ENCODE results near the gene IL17C.

The IL17C gene

GRCh38 chr16:88671806-88672205 is 33.4 kb downstream of the IL17C start:
- no peaks in the 10 kb centered on the region for H3K36me3 ChIP-seq (ENCODE audit: control insufficient read depth in 2 of 2, insufficient read depth in 2 of 2, low read length in 2 of 2)
- H3K9ac ChIP-seq (ENCODE audit: low read depth in 1 of 2, low read length in 2 of 2): no peak overlapping the region
- no peaks in the 10 kb centered on the region for H3K9me3 ChIP-seq (ENCODE audit: control insufficient read depth in 2 of 2, low read length in 2 of 2)
- H3K4me3 ChIP-seq (ENCODE audit: low read length in 2 of 2): no peak overlapping the region
- no peak overlapping the region for H3K27ac ChIP-seq (ENCODE audit: low read depth in 2 of 2, low read length in 2 of 2)
- no peaks in the 10 kb centered on the region for H3K27me3 ChIP-seq (ENCODE audit: control insufficient read depth in 2 of 2, insufficient read depth in 2 of 2, low read length in 2 of 2)
- no peaks in the 10 kb centered on the region for H3K4me1 ChIP-seq (ENCODE audit: control insufficient read depth in 2 of 2, insufficient read depth in 2 of 2, low read length in 2 of 2)

- no peaks in the 10 kb centered on the region for H3K27me3 ChIP-seq (ENCODE audit: control insufficient read depth in 2 of 2, insufficient read depth in 2 of 2, low read length in 2 of 2)
- no peaks in the 10 kb centered on the region for H3K4me1 ChIP-seq (ENCODE audit: control insufficient read depth in 2 of 2, insufficient read depth in 2 of 2, low read length in 2 of 2)
- H3K27ac ChIP-seq (ENCODE audit: low read depth in 2 of 2, low read length in 2 of 2): no peak overlapping the region
- H3K9me3 ChIP-seq (ENCODE audit: control insufficient read depth in 2 of 2, low read length in 2 of 2): no peaks in the 10 kb centered on the region
- H3K4me3 ChIP-seq (ENCODE audit: low read length in 2 of 2): no peak overlapping the region
- H3K36me3 ChIP-seq (ENCODE audit: control insufficient read depth in 2 of 2, insufficient read depth in 2 of 2, low read length in 2 of 2): no peaks in the 10 kb centered on the region
- H3K9ac ChIP-seq (ENCODE audit: low read depth in 1 of 2, low read length in 2 of 2): no peak overlapping the region
Observed at GRCh38 chr16:88672776-88673175, 34.4 kb downstream of the IL17C start.

- H3K9me3 ChIP-seq (ENCODE audit: control insufficient read depth in 2 of 2, low read length in 2 of 2): no peaks in the 10 kb centered on the region
- no peak overlapping the region for H3K9ac ChIP-seq (ENCODE audit: low read depth in 1 of 2, low read length in 2 of 2)
- no peak overlapping the region for H3K27ac ChIP-seq (ENCODE audit: low read depth in 2 of 2, low read length in 2 of 2)
- H3K4me1 ChIP-seq (ENCODE audit: control insufficient read depth in 2 of 2, insufficient read depth in 2 of 2, low read length in 2 of 2): no peaks in the 10 kb centered on the region
- peaks cover 0 to 6% of the 10 kb centered on the region in 2 donors for H3K27me3 ChIP-seq (ENCODE audit: control insufficient read depth in 2 of 2, insufficient read depth in 2 of 2, low read length in 2 of 2)
- H3K4me3 ChIP-seq (ENCODE audit: low read length in 2 of 2): no peak overlapping the region
- no peaks in the 10 kb centered on the region for H3K36me3 ChIP-seq (ENCODE audit: control insufficient read depth in 2 of 2, insufficient read depth in 2 of 2, low read length in 2 of 2)
Observed at GRCh38 chr16:88673716-88674379, 35.5 kb downstream of the IL17C start.

- H3K4me3 ChIP-seq (ENCODE audit: low read length in 2 of 2): no peak overlapping the region
- no peaks in the 10 kb centered on the region for H3K36me3 ChIP-seq (ENCODE audit: control insufficient read depth in 2 of 2, insufficient read depth in 2 of 2, low read length in 2 of 2)
- H3K27ac ChIP-seq (ENCODE audit: low read depth in 2 of 2, low read length in 2 of 2): no peak overlapping the region
- peaks cover 2 to 4% of the 10 kb centered on the region in 2 donors for H3K4me1 ChIP-seq (ENCODE audit: control insufficient read depth in 2 of 2, insufficient read depth in 2 of 2, low read length in 2 of 2)
- H3K9me3 ChIP-seq (ENCODE audit: control insufficient read depth in 2 of 2, low read length in 2 of 2): no peaks in the 10 kb centered on the region
- H3K9ac ChIP-seq (ENCODE audit: low read depth in 1 of 2, low read length in 2 of 2): no peak overlapping the region
- peaks cover 0 to 10% of the 10 kb centered on the region in 2 donors for H3K27me3 ChIP-seq (ENCODE audit: control insufficient read depth in 2 of 2, insufficient read depth in 2 of 2, low read length in 2 of 2)
Observed at GRCh38 chr16:88676502-88677242, 38.3 kb downstream of the IL17C start.

DNA sequence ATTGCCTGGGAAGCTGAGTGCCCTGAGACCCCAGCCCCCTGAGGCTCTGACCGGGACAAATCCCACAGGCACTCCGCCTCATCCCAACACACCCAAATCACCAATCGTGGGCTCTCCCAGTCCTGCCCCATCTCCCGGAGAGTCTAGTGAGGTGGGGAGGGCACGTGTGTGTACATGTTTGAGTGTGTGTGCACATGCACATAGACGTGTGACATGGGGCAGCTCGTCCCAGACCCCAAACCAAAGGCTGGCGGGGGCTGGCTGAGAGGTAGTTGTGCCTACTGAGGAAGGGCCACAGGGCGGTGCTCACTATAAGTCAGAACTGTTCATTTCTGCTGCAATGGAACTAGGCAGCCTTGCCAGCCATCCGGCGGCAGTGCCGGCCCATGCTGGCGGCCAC is 39.3 kb downstream of the IL17C start:
- Histone ChIP-seq H3K4me3 (ENCODE audit: low read length in 2 of 2) (no peak overlapping the region), H3K27me3 (ENCODE audit: control insufficient read depth in 2 of 2, insufficient read depth in 2 of 2, low read length in 2 of 2) (peaks cover 0 to 10% of the 10 kb centered on the region in 2 donors), H3K36me3 (ENCODE audit: control insufficient read depth in 2 of 2, insufficient read depth in 2 of 2, low read length in 2 of 2) (no peaks in the 10 kb centered on the region), H3K9ac (ENCODE audit: low read depth in 1 of 2, low read length in 2 of 2) (no peak overlapping the region), H3K4me1 (ENCODE audit: control insufficient read depth in 2 of 2, insufficient read depth in 2 of 2, low read length in 2 of 2) (peaks cover 2 to 7% of the 10 kb centered on the region in 2 donors), H3K27ac (ENCODE audit: low read depth in 2 of 2, low read length in 2 of 2) (no peak overlapping the region), H3K9me3 (ENCODE audit: control insufficient read depth in 2 of 2, low read length in 2 of 2) (no peaks in the 10 kb centered on the region)

- Histone ChIP-seq H3K4me3 (ENCODE audit: low read length in 2 of 2) (no peak overlapping the region), H3K9me3 (ENCODE audit: control insufficient read depth in 2 of 2, low read length in 2 of 2) (no peaks in the 10 kb centered on the region), H3K9ac (ENCODE audit: low read depth in 1 of 2, low read length in 2 of 2) (no peak overlapping the region), H3K4me1 (ENCODE audit: control insufficient read depth in 2 of 2, insufficient read depth in 2 of 2, low read length in 2 of 2) (peaks cover 2 to 7% of the 10 kb centered on the region in 2 donors), H3K36me3 (ENCODE audit: control insufficient read depth in 2 of 2, insufficient read depth in 2 of 2, low read length in 2 of 2) (no peaks in the 10 kb centered on the region), H3K27ac (ENCODE audit: low read depth in 2 of 2, low read length in 2 of 2) (no peak overlapping the region), H3K27me3 (ENCODE audit: control insufficient read depth in 2 of 2, insufficient read depth in 2 of 2, low read length in 2 of 2) (peaks cover 0 to 10% of the 10 kb centered on the region in 2 donors)
Observed at GRCh38 chr16:88678224-88678979, 40.0 kb downstream of the IL17C start.

- H3K27ac ChIP-seq (ENCODE audit: low read depth in 2 of 2, low read length in 2 of 2): no peak overlapping the region
- H3K4me3 ChIP-seq (ENCODE audit: low read length in 2 of 2): no peak overlapping the region
- no peak overlapping the region for H3K9ac ChIP-seq (ENCODE audit: low read depth in 1 of 2, low read length in 2 of 2)
- no peaks in the 10 kb centered on the region for H3K9me3 ChIP-seq (ENCODE audit: control insufficient read depth in 2 of 2, low read length in 2 of 2)
- peaks cover 5 to 8% of the 10 kb centered on the region in 2 donors for H3K4me1 ChIP-seq (ENCODE audit: control insufficient read depth in 2 of 2, insufficient read depth in 2 of 2, low read length in 2 of 2)
- no peaks in the 10 kb centered on the region for H3K36me3 ChIP-seq (ENCODE audit: control insufficient read depth in 2 of 2, insufficient read depth in 2 of 2, low read length in 2 of 2)
- H3K27me3 ChIP-seq (ENCODE audit: control insufficient read depth in 2 of 2, insufficient read depth in 2 of 2, low read length in 2 of 2): peaks cover 0 to 21% of the 10 kb centered on the region in 2 donors
Observed at GRCh38 chr16:88680554-88681083, 42.2 kb downstream of the IL17C start.

DNA sequence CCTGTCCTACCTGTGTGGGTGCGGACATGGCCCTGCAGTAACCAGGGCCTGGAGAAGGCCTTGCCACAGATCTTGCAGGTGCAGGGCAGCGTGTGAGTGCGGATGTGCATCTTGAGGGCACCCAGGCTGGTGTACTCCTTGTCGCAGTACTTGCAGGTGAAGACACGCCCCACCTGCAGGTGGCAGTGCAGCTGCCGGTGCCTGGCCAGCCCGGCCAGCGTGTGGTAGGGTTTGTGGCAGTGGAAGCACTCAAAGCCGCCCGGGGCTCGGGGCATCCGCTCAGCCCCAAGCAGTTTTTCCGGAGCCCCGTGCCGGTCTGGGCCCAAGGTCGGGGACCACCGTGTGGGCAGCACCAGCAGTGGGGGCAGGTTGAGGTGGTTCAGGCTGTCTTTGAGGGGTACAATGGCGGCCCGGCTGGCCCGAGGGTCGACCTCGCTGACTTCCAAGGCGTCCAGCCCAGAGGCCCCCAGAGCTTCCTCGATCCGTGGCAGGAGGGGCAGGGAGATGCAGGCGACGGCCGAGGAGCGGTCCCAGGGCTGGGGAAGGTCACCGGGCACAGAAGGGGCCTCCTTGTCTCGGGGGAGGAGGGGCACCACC is 42.8 kb downstream of the IL17C start:
- H3K4me1 ChIP-seq (ENCODE audit: control insufficient read depth in 2 of 2, insufficient read depth in 2 of 2, low read length in 2 of 2): peaks cover 5 to 10% of the 10 kb centered on the region in 2 donors
- H3K27ac ChIP-seq (ENCODE audit: low read depth in 2 of 2, low read length in 2 of 2): peak overlapping the region; percentile 60 to 84
- no peaks in the 10 kb centered on the region for H3K9me3 ChIP-seq (ENCODE audit: control insufficient read depth in 2 of 2, low read length in 2 of 2)
- H3K27me3 ChIP-seq (ENCODE audit: control insufficient read depth in 2 of 2, insufficient read depth in 2 of 2, low read length in 2 of 2): peaks cover 0 to 21% of the 10 kb centered on the region in 2 donors
- H3K4me3 ChIP-seq (ENCODE audit: low read length in 2 of 2): peak overlapping the region in 1 of 2 donors; percentile 7
- peak overlapping the region in 1 of 2 donors; percentile 41 for H3K9ac ChIP-seq (ENCODE audit: low read depth in 1 of 2, low read length in 2 of 2)
- H3K36me3 ChIP-seq (ENCODE audit: control insufficient read depth in 2 of 2, insufficient read depth in 2 of 2, low read length in 2 of 2): no peaks in the 10 kb centered on the region

DNA sequence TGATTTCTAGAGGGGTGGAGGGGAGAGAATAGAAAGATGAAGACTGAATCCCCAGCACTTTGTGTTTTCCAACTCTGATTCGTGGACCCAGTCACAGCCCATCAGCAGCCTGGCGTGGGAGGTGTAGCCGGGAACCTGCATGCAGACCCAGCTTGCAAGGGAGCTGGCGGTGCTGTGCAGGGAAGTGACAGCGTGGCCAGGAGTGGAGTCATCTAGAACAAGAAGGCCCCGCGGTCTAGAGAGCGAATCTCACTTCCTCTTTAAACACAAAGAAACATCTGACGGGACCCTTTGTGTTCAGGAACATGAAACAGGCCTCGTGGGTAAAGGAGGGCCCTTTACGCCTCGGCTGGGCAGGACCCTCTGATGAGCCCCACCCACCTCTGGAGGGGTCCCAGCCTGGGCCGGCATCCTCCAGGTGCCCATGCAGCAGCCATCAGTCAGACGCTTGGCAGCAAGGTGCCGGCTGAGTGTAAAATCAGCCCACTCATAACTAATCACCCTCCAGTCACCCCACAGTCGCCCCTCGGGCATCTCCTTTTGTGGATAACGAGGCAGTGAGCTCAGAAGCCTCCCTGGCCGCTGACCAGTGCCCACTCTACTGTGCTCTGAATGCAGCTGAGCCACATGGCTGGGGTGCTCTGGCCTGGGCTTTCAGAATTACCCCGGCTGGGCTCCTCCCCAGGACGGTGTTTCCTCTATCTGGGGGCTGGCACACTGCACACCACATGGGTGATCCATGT is 43.5 kb downstream of the IL17C start:
- peak overlapping the region in 1 of 2 donors; percentile 37 for H3K4me3 ChIP-seq (ENCODE audit: low read length in 2 of 2)
- H3K27me3 ChIP-seq (ENCODE audit: control insufficient read depth in 2 of 2, insufficient read depth in 2 of 2, low read length in 2 of 2): peaks cover 0 to 21% of the 10 kb centered on the region in 2 donors
- H3K27ac ChIP-seq (ENCODE audit: low read depth in 2 of 2, low read length in 2 of 2): peak overlapping the region; percentile 60 to 84
- peaks cover 9 to 12% of the 10 kb centered on the region in 2 donors for H3K4me1 ChIP-seq (ENCODE audit: control insufficient read depth in 2 of 2, insufficient read depth in 2 of 2, low read length in 2 of 2)
- H3K9ac ChIP-seq (ENCODE audit: low read depth in 1 of 2, low read length in 2 of 2): no peak overlapping the region
- no peaks in the 10 kb centered on the region for H3K36me3 ChIP-seq (ENCODE audit: control insufficient read depth in 2 of 2, insufficient read depth in 2 of 2, low read length in 2 of 2)
- no peaks in the 10 kb centered on the region for H3K9me3 ChIP-seq (ENCODE audit: control insufficient read depth in 2 of 2, low read length in 2 of 2)

Data from mucosa of rectum (tissue), 2 donors.